HL-60 (cell line): ENCODE results near the gene KAZN.
A peak's percentile ranks its signal among the peaks of the same experiment; 100 is the strongest.

Experiments
- DNase-seq, 2 experiments: peaks; one replicate each; pipeline ENCODE4 v3.0.0-alpha.2; 2010 to 2020; ENCODE audit warnings: low read depth in 1 of 2, low spot score in 1 of 2
- H3K27ac ChIP-seq: fragments of 250-450 bp; sonication (Bioruptor Pico); replicated peaks from 2 replicates; pipeline ENCODE4 v1.5.1; 2020; ENCODE audit warnings: mild to moderate bottlenecking, moderate library complexity
- H3K27me3 ChIP-seq: fragments of 250-450 bp; sonication (Bioruptor Pico); 2 replicates; pipeline ENCODE4 v1.5.1; 2021; ENCODE audit warnings: mild to moderate bottlenecking, moderate library complexity; ENCODE audit not compliant: insufficient read depth, poor library complexity, severe bottlenecking
- H3K4me3 ChIP-seq: replicated peaks from 2 replicates; pipeline ENCODE4 v1.5.1; 2011; ENCODE audit warnings: mild to moderate bottlenecking, control low read depth, low read length; ENCODE audit not compliant: insufficient read depth
- GABPA ChIP-seq: IDR thresholded peaks from 2 replicates; pipeline ENCODE4 v1.6.1; 2012; ENCODE audit warnings: low read depth
- POLR2AphosphoS5 ChIP-seq: IDR thresholded peaks from 2 replicates; pipeline ENCODE4 v1.6.1; 2012; ENCODE audit warnings: low read depth
- REST ChIP-seq: IDR thresholded peaks from 2 replicates; pipeline ENCODE4 v1.6.1; 2012; ENCODE audit warnings: low read depth; ENCODE audit not compliant: insufficient replicate concordance
- SPI1 ChIP-seq: IDR thresholded peaks from 2 replicates; pipeline ENCODE4 v1.6.1; 2012; ENCODE audit warnings: low read depth, mild to moderate bottlenecking, borderline replicate concordance
- TF ChIP-seq, protein P1 (sequence below): IDR thresholded peaks from one replicate; pipeline ENCODE4 v1.5.1; 2011; ENCODE audit warnings: low read length, control low read depth, inconsistent platforms; ENCODE audit not compliant: insufficient read depth

Gene KAZN

GRCh38 chr1:14958249-14959058 is 360.0 kb downstream of the KAZN start:
- H3K27ac ChIP-seq = no peak overlapping the region
- no peaks in the 10 kb centered on the region for H3K27me3 ChIP-seq
- DNase-seq = no peak
- H3K4me3 ChIP-seq = no peak overlapping the region
- TF ChIP-seq SPI1 (no peak), REST (no peak), GABPA (no peak), POLR2AphosphoS5 (no peak)
- TF ChIP-seq, protein P1, sequence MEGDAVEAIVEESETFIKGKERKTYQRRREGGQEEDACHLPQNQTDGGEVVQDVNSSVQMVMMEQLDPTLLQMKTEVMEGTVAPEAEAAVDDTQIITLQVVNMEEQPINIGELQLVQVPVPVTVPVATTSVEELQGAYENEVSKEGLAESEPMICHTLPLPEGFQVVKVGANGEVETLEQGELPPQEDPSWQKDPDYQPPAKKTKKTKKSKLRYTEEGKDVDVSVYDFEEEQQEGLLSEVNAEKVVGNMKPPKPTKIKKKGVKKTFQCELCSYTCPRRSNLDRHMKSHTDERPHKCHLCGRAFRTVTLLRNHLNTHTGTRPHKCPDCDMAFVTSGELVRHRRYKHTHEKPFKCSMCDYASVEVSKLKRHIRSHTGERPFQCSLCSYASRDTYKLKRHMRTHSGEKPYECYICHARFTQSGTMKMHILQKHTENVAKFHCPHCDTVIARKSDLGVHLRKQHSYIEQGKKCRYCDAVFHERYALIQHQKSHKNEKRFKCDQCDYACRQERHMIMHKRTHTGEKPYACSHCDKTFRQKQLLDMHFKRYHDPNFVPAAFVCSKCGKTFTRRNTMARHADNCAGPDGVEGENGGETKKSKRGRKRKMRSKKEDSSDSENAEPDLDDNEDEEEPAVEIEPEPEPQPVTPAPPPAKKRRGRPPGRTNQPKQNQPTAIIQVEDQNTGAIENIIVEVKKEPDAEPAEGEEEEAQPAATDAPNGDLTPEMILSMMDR = no peak

DNA sequence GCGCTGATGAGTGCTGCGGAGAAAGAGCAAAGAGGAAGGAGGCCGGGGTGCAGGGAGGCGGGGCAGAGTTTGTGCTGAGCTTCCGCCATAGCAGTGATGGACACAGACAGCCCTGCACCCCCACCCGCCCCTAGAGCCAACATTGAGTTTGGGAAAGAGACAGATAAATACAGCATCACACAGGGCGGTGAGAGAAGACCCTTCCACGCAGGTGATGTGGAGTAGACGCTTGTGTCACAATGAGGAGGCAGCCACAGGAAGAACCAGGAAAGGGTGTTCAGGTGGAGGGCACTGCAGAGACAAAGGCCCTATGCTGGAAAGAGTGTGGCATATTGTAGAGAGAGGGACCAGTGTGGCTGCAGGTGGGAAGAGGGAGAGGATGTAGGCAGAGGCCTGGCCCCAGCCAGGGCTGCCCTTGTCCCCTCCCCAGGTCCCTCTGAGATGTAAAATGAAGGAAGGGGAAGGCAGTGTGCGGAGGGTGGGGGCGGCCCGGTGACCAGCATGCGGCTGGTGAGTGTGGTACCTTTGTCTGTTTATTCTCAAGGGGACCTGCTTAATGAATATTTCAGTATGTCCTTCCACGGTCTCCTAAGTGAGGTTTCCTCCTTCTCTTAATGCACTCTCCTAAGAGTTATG is 360.7 kb downstream of the KAZN start:
- TF ChIP-seq REST = no peak
- TF ChIP-seq, protein P1 = no peak
- TF ChIP-seq GABPA = no peak
- TF ChIP-seq POLR2AphosphoS5 = no peak
- no peak for TF ChIP-seq SPI1

DNA sequence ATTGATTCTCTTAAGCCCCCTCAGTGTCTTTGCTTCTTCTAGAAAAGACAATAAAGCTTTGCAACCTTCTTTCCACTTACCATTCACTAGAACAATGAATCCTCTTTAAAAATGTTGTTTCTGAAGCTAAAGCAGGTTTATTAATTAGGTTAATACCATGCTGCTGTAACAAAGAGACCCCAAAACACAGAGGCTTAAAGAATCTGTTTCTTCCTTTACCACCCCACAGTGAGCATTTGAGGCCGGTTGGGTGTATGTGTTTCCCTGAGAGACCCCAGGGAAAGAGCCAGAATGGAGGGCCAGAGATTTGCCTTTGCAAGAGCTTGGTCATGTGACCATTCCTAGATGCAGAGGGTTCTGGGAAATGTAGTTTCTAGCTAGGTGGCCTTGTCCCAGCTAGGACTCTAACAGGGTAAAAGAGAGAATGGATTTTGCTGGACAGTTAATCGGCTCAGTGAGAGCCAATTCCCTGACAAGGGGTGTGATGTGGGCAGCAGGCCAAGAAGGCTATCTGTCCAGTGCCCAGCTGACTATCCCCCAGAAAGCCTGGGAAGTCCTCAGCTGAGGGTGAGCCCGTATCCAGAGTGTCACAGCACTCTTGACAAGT is 363.3 kb downstream of the KAZN start:
- no peak for TF ChIP-seq POLR2AphosphoS5
- TF ChIP-seq SPI1 = no peak
- TF ChIP-seq REST = no peak
- TF ChIP-seq, protein P1 = no peak
- TF ChIP-seq GABPA = no peak
- Histone ChIP-seq H3K27me3 (no peaks in the 10 kb centered on the region), H3K27ac (no peak overlapping the region), H3K4me3 (no peak overlapping the region)
- DNase-seq = no peak

More for the DNA sequence above, 360.7 kb downstream of the KAZN start:
- Histone ChIP-seq H3K27me3 (no peaks in the 10 kb centered on the region), H3K4me3 (no peak overlapping the region), H3K27ac (no peak overlapping the region)
- DNase-seq = peak in 1 of 2 experiments; percentile 2
